ENCODE data around the gene CAMK1. TPM values are rescaled to one million over a fixed set of nuclear protein-coding genes. Genes with fewer than 3 reads are reported as not detected.
A peak's percentile ranks its signal among the peaks of the same experiment; 100 is the strongest.

The CAMK1 gene
- total RNA-seq, 2 donors from 2014 or later, result 23.8 to 45.1 TPM

DNA sequence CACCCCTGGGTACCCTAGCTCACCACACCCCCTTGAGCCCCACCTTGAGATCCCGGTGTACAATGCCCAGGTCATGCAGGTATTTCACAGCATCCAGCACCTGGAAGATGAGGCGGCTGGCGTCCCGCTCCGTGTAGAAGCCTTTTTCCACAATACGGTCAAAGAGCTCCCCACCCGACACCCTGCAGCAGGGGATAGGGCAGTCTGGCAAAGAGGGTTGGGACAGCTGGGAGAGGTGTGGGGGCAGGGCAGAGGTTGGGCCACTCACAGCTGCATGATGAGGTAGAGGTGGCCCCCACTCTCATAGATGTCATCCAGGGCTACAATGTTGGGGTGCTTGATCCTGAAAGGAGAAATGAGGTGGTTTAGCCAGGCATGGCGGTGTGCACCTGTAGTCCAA, 6.9 kb downstream of the CAMK1 start:
- no peaks in the 10 kb centered on the region for H3K9me3 Mint-ChIP-seq
- no peak for DNase-seq (ENCODE audit: low spot score in 2 of 2)
- peaks cover 18 to 31% of the 10 kb centered on the region in 2 donors for H3K36me3 Mint-ChIP-seq
- peak overlapping the region in 1 of 2 donors; percentile 83 for H3K27ac Mint-ChIP-seq
- no peak for ATAC-seq

DNA sequence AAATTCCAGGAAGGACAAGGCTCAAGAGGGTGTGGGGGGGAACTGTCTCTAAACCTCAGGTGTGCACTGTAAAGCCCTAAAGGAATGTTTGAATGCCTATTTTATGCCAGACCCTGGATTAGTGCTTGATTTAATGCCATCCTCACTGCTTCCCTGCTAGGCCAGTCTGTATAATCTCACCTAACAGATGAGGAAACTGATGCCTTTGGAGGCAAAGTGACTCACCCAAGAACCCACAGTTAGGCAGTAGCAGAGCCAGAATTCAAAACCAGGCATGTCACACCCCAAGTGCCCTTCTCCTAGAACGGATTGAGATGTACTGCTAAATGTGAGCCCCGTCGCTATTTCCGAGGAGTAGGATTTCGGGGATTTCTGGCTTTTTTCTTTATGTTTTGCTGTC, 7.8 kb downstream of the CAMK1 start:
- Mint-ChIP-seq H3K27ac (no peak overlapping the region), H3K9me3 (no peaks in the 10 kb centered on the region), H3K36me3 (peaks cover 18 to 31% of the 10 kb centered on the region in 2 donors)
- peak in 1 of 2 donors; percentile 65 for ATAC-seq
- DNase-seq (ENCODE audit: low spot score in 2 of 2), result no peak

DNA sequence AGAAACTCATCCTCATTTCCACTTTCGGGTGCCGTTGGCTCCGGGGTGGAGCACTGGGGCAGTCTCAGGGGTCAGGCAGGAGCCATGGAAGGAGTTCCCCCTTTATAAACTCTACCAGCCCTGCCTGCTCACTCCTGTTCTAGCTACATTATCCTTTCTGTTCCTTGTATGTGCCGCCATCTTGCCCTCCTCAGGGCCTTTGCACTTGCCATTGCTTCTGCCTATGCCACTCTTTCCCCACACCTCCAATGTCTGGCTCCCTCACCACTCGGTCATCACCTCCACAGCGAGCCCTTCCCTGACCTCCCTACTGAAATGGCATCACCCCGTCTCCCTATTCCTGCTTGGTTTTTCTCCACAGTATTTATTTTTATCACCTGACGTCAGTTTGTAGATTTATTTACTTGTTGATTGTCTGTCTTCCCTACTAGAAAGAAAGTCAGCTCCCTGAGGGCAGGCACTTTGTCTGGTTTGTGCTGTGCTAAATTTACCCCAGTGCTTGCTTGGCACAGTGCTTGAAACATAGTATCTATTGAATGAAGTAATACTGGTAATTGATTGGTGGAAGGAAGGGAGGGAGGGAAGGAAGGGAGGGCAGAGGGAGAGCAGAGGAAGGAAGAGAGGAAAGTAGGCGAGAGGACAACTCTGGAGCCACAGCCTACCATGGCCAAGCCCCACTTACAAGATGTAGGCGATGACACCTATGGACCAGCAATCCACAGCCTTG, 8.8 kb downstream of the CAMK1 start:
- H3K9me3 Mint-ChIP-seq, result no peaks in the 10 kb centered on the region
- H3K36me3 Mint-ChIP-seq, result peaks cover 26 to 31% of the 10 kb centered on the region in 2 donors
- no peak for DNase-seq (ENCODE audit: low spot score in 2 of 2)
- H3K27ac Mint-ChIP-seq, result peak overlapping the region; percentile 2 to 62
- ATAC-seq, result no peak

DNA sequence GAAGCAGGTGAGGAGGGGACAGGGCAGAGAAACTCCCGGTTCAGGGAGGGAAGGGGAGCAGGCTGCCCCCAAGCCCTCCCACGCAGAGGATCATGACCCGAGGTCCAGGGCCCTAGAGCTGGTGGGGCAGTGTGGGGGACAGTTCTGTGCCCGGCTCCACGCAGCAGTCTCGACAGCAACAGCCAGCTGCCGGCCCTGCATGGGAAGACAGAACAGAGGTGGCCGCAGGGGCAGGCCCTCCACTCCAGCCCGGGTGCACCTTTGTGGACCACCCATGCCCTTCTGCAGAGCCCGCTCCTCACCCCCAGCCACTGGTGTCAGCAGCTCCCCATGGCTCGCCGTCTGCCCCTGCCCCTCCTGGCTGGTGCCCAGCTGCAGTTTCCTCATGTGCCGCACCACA, 12.3 kb downstream of the CAMK1 start:
- ATAC-seq, result no peak
- Mint-ChIP-seq H3K9me3 (no peaks in the 10 kb centered on the region), H3K36me3 (peaks cover 24 to 34% of the 10 kb centered on the region in 2 donors), H3K27ac (peak overlapping the region in 1 of 2 donors; percentile 82)
- no peak for DNase-seq (ENCODE audit: low spot score in 2 of 2)

DNA sequence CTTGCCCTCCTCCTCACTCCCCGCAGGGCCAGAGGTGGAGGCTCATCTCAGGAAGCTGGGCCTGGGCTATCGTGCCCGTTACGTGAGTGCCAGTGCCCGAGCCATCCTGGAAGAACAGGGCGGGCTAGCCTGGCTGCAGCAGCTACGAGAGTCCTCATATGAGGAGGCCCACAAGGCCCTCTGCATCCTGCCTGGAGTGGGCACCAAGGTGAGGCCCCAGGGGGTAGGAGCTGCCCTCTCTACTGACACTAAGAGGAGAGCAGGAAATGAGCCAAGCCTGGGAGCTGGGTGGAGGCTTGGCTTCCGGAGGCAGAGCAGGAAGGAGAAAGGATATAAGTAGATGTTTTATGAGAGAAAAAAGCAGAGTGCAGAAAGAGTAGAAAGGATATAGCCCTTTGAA, 15.1 kb downstream of the CAMK1 start:
- Mint-ChIP-seq H3K9me3 (no peaks in the 10 kb centered on the region), H3K36me3 (peaks cover 28 to 46% of the 10 kb centered on the region in 2 donors), H3K27ac (peak overlapping the region; percentile 18 to 64)
- no peak for ATAC-seq
- no peak for DNase-seq (ENCODE audit: low spot score in 2 of 2)

DNA sequence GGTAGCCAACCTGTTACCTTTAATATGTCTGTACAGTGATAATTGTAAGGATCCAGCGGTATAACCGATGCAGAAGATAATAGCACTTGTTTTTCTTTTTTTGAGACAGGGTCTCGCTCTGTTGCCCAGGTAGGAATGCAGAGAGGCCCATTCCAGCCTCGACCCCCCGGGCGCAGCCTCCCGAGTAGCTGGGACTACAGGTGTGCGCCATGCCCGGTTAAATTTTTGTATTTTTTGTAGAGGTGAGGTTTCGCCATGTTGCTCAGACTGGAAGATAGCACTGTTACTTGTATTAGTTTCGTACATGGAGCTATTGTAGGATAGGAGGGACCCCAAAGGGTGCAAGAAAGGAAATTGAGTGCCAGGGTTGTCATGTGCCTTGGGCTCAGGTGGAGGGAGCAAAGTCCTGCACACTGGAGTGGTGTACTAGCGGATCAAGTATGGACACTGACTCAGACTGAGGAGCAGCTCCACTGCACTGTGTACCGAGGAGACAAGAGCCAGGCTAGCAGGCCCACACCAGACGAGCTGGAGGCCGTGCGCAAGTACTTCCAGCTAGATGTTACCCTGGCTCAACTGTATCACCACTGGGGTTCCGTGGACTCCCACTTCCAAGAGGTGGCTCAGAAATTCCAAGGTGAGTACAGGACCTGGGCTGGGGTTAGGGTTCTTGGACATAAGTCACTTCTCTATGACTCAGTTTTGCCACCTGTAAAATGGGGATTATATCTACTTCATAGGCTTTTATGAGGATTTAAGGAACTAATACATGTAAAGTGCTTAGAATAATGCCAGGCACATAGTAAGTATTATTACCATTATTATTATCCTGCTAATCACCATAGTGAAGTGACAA, 19.0 kb downstream of the CAMK1 start:
- Mint-ChIP-seq H3K36me3 (peaks cover 24 to 32% of the 10 kb centered on the region in 2 donors), H3K9me3 (no peaks in the 10 kb centered on the region)

DNA sequence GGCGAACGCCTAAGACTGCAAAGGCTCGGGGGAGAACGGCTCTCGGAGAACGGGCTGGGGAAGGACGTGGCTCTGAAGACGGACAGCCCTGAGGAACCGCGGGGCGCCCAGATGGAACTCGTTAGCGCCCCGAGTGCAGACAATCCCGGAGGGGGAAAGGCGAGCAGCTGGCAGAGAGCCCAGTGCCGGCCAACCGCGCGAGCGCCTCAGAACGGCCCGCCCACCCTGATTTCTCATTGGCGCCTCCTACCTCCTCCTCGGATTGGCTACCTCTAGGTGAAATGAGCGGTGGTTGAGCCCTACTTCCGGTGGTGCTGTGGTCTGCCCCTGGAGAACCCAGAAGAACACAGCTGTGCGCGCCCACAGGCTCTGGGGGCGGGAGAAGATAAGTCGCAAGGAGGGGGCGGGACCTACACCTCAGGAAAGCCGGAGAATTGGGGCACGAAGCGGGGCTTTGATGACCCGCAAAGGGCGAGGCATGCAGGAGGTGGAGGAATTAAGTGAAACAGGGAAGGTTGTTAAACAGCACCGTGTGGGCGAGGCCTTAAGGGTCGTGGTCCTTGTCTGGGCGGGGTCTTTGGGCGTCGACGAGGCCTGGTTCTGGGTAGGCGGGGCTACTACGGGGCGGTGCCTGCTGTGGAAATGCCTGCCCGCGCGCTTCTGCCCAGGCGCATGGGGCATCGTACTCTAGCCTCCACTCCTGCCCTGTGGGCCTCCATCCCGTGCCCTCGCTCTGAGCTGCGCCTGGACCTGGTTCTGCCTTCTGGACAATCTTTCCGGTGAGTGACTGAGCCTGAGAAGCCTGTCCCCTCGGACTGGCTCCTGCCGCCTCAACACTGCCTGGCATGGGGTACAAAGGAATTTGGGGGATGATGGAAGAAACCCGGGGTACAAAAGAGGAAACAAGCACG, 19.8 kb downstream of the CAMK1 start, which contains the start of gene OGG1:
Gene OGG1 (plus strand): TSS at position 308 of the 911 bp plus-strand sequence. CDS start 335 bp downstream, at position 643.
- Mint-ChIP-seq H3K9me3 (no peaks in the 10 kb centered on the region), H3K27ac (peak within 1 kb of the TSS; percentile 87 to 95), H3K36me3 (peaks cover 26 to 32% of the 10 kb centered on the region in 2 donors)
- DNase-seq (ENCODE audit: low spot score in 2 of 2), result peak; percentile 93 to 98
- ATAC-seq, result peak; percentile 95 to 97

More for the DNA sequence above, 19.0 kb downstream of the CAMK1 start:
- no peak for DNase-seq (ENCODE audit: low spot score in 2 of 2)
- ATAC-seq, result no peak
- peak overlapping the region; percentile 87 to 95 for H3K27ac Mint-ChIP-seq

DNA sequence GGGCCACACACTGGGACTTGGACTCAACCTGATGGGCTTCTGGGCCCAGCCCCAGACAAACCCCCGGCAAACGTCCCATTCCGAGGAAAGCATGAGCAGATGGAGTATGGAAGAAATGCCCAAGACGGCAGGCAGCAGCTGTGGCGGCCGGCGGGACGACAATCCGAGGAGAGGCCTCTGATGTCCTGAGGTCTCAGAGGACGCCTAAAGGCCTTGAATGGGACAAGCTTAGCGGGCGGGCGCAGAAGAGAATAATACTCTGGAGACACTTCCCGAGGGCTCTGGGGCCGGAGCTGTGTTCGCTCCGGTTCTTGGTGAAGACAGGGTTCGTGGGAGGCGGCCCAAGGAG, 20.5 kb downstream of the CAMK1 start:
- Mint-ChIP-seq H3K9me3 (no peaks in the 10 kb centered on the region), H3K36me3 (peaks cover 31% of the 10 kb centered on the region in 2 donors), H3K27ac (peak overlapping the region; percentile 87 to 95)
- ATAC-seq (no peak), DNase-seq (ENCODE audit: low spot score in 2 of 2) (no peak)

DNA sequence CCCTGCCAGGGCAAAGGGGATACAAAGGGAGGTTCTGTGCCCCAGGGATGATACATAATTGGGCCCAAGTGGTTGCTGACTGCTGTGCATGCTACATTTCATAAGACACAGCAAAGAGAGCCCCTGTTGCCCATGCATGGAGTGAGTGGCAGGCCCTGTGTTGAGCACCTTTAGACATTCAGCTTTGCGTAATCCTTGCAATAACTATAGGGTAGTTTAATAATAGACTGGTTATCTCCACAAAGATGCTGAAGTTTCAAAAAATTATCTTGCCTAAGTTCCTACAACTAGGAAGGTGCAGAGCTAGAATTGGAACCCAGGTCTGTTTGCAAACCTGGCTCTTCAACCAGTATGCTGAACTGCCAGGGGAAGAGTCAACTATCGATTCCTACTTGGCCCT, 21.7 kb downstream of the CAMK1 start:
- ATAC-seq, result no peak
- Mint-ChIP-seq H3K9me3 (no peaks in the 10 kb centered on the region), H3K27ac (peak overlapping the region in 1 of 2 donors; percentile 37), H3K36me3 (peaks cover 31 to 33% of the 10 kb centered on the region in 2 donors)
- DNase-seq (ENCODE audit: low spot score in 2 of 2), result no peak

DNA sequence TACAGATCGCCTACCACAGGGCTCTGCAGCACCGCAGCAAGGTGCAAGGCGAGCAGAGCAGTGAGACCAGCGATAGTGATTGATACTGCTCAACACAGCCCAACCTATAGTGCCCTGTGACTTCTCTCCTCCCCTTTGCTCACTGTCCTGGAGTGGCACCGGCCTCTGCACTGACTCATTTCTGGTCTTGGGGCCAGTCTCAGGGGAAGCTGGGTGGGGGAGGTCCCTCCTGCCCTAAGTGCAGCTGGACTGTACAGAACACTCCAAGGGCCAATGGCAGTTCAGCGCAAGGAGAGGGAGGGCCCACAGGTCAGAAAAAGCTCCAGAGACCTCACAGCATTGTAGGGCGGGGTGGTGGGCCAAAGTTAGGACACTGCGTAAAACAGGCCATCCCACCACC, 22.5 kb downstream of the CAMK1 start:
- H3K36me3 Mint-ChIP-seq, result peaks cover 31 to 33% of the 10 kb centered on the region in 2 donors
- H3K9me3 Mint-ChIP-seq, result no peaks in the 10 kb centered on the region
- ATAC-seq, result peak in 1 of 2 donors; percentile 26
- H3K27ac Mint-ChIP-seq, result peak overlapping the region; percentile 21 to 44
- no peak for DNase-seq (ENCODE audit: low spot score in 2 of 2)

DNA sequence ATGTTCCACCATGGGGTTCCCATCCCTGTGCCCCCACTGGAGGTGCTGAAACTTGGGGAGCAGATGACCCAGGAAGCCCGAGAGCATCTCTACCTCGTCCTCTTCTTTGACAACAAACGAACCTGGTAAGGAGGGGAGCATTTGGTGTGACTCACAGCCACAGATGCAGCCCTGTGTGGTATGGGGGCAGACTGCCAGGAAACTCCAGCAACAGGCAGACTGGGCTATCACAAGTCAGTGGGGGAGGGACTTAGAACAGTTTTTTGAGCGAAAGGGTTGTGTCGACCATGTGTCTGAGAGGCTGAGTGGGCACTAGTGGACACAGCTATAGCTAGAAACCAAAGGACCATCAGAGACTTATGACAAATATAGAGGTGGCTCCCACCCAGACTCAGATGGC, 23.4 kb downstream of the CAMK1 start:
- no peak for DNase-seq (ENCODE audit: low spot score in 2 of 2)
- no peaks in the 10 kb centered on the region for H3K9me3 Mint-ChIP-seq
- H3K36me3 Mint-ChIP-seq, result peaks cover 23% of the 10 kb centered on the region in 2 donors
- no peak for ATAC-seq
- H3K27ac Mint-ChIP-seq, result peak overlapping the region; percentile 21 to 44

DNA sequence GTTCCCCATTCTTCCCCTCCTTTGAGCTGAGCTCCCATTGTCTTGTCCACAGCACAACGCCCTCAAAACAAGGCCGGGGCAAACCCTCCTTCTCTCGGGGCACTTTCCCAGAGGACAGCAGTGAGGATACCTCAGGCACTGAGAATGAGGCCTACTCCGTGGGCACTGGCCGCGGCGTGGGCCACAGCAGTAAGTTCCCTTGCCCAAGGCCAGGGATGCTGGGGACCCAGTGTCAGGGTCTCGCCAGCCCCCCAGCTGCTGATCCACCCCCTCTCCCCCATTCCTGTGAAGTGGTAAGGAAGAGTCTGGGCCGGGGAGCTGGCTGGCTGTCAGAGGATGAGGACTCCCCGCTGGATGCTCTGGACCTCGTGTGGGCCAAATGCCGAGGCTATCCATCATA, 24.2 kb downstream of the CAMK1 start:
- no peak for DNase-seq (ENCODE audit: low spot score in 2 of 2)
- peak overlapping the region; percentile 21 to 44 for H3K27ac Mint-ChIP-seq
- H3K9me3 Mint-ChIP-seq, result no peaks in the 10 kb centered on the region
- peaks cover 15 to 18% of the 10 kb centered on the region in 2 donors for H3K36me3 Mint-ChIP-seq
- no peak for ATAC-seq

DNA sequence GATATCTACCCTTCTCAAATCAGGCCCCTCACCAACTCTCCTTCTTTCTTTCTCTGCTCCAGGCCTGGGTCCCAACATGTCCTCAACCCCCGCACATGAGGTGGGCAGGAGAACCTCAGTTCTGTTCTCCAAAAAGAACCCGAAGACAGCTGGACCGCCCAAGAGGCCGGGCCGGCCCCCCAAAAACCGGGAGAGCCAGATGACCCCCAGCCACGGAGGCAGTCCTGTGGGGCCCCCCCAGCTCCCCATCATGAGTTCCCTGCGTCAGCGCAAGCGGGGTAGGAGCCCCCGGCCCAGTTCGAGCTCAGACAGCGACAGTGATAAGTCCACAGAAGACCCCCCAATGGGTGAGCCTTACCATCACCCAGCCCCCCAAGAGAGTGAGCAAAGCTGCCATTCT, 25.6 kb downstream of the CAMK1 start:
- Mint-ChIP-seq H3K27ac (peak overlapping the region in 1 of 2 donors; percentile 73), H3K36me3 (peaks cover 19 to 21% of the 10 kb centered on the region in 2 donors), H3K9me3 (no peaks in the 10 kb centered on the region)
- DNase-seq (ENCODE audit: low spot score in 2 of 2) (no peak), ATAC-seq (no peak)

DNA sequence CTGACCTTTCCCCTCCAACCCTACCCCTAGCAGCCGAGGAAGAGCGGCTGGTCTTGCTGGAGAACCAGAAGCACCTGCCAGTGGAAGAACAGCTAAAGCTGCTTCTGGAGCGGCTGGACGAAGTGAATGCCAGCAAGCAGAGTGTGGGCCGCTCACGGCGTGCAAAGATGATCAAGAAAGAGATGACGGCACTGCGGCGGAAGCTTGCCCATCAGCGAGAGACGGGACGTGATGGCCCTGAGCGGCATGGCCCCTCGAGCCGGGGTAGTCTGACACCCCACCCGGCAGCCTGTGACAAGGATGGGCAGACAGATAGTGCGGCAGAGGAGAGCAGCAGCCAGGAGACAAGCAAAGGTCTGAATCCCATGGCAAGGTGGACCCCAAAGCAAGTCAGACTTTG, 26.2 kb downstream of the CAMK1 start:
- peaks cover 17 to 23% of the 10 kb centered on the region in 2 donors for H3K36me3 Mint-ChIP-seq
- H3K9me3 Mint-ChIP-seq, result no peaks in the 10 kb centered on the region
- no peak overlapping the region for H3K27ac Mint-ChIP-seq
- ATAC-seq (no peak), DNase-seq (ENCODE audit: low spot score in 2 of 2) (no peak)

DNA sequence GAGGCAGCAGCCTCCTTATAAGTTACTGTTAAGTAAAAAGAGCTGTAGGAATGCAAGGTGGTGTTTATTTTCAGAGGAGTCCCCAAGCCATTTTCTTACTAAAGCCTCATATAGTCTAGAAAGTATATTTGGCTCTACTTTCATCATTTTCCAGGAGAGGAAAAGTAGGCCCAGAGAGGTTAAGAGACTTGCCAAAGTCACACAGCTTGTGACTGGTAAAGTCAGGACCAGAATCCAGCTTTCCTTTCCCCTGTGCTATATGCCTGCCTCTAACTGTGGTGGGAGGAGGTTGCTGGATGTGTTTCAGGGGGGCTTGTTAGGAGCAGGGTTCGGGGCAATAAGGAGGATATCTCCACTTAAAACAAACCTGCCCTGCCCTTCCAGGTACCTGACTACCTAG, 27.2 kb downstream of the CAMK1 start:
- Mint-ChIP-seq H3K27ac (peak overlapping the region in 1 of 2 donors; percentile 7), H3K9me3 (no peaks in the 10 kb centered on the region), H3K36me3 (peaks cover 15 to 30% of the 10 kb centered on the region in 2 donors)
- no peak for DNase-seq (ENCODE audit: low spot score in 2 of 2)
- ATAC-seq, result no peak

DNA sequence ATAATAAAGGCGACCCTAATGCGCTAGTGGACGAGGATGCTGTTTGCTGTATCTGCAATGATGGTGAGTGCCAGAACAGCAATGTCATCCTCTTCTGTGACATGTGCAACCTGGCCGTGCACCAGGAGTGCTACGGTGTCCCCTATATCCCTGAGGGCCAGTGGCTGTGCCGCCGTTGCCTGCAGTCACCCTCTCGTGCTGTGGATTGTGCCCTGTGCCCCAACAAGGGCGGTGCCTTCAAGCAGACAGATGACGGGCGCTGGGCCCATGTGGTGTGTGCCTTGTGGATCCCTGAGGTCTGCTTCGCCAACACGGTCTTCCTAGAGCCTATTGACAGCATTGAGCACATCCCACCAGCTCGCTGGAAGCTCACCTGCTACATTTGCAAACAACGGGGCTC, 30.6 kb downstream of the CAMK1 start:
- Mint-ChIP-seq H3K36me3 (peaks cover 22 to 34% of the 10 kb centered on the region in 2 donors), H3K9me3 (no peaks in the 10 kb centered on the region), H3K27ac (peak overlapping the region in 1 of 2 donors; percentile 84)
- ATAC-seq, result no peak
- DNase-seq (ENCODE audit: low spot score in 2 of 2), result no peak

Measured in activated naive CD4-positive, alpha-beta T cell treated with anti-CD3 and anti-CD28 coated beads, Interleukin-2, amount 50 U/mL, for 72 hours (primary cell).